C4-2B (cell line): ENCODE measurements around the gene ANKRD22.

Source experiments
- CTCF ChIP-seq: fragments of 450-650 bp; conservative IDR thresholded peaks from 2 replicates; pipeline ENCODE4 v1.5.1; 2017; ENCODE audit warnings: mild to moderate bottlenecking
- ZFX ChIP-seq: fragments of 450-650 bp; IDR thresholded peaks from 2 replicates; pipeline ENCODE4 v1.6.1; 2017

DNA sequence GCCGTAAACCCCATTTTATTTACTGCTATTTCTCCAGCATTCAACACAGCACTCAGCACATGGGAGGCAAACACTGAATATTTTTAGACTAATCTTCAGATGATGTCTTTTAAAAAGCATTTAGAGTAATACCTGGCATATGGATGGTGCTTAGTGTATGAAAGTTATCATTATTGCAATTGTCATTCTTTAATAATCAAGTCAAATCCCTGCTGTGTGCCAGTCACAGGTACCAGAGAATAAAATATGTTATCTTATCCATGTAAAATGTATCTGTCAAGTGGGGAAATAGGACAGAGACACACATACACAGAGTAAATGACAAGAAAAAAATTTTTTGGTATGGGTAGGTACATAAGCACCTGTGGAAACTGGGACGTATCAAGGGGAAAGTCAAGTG, 18.5 kb downstream of the ANKRD22 start:
- no peak for TF ChIP-seq ZFX
- no peak for TF ChIP-seq CTCF
